Dendritic cell treated with granulocyte-macrophage colony-stimulating factor and Interleukin-4, amounts not matched to agents 40 ng/mL and 50 ng/mL, for 4 days (primary cell): ENCODE measurements around the gene SORCS3.

Experiments
- H3K27ac Mint-ChIP-seq: one replicate; pipeline ENCODE4 v1.8.0; 2022; ENCODE audit warnings: mild to moderate bottlenecking, mixed read lengths
- H3K27me3 Mint-ChIP-seq: one replicate; pipeline ENCODE4 v1.8.0; 2022; ENCODE audit warnings: mild to moderate bottlenecking, mixed read lengths
- H3K36me3 Mint-ChIP-seq: one replicate; pipeline ENCODE4 v1.8.0; 2022; ENCODE audit warnings: low read depth, mixed read lengths
- H3K4me1 Mint-ChIP-seq: one replicate; pipeline ENCODE4 v1.8.0; 2022; ENCODE audit warnings: low read depth, mixed read lengths
- H3K4me3 Mint-ChIP-seq: one replicate; pipeline ENCODE4 v1.8.0; 2022; ENCODE audit warnings: mild to moderate bottlenecking, moderate library complexity, mixed read lengths
- H3K9me3 Mint-ChIP-seq: one replicate; pipeline ENCODE4 v1.8.0; 2022; ENCODE audit warnings: mixed read lengths
- intact Hi-C: fragments of 100-400 bp; cut with micrococcal nuclease; formaldehyde crosslinking; loops from one replicate; pipeline ENCODE4 v1.15.0; 2022

SORCS3 gene

DNA sequence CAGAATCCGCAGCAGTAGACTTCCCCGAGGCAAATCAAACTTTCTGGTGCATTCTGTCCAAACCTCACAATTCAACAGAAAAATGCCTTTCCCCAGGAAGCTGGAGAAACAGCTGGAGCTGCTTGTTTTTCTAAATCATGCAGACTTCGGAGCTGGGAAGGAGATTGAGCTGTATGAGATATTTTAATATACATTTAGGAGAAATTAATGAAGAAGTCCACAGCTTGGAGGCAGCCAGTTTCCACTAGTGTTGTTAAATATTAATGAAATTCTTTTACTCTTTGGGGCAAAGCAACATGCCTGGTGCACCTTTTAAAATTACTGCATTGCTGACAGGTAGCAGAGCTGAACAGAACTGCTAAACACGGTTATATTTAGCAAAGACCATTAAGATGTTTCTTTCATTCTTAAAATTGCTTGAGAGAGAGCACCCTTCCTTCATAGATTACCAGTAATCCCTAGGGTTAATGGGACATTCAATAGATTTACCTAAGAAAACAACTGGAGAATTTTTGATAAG is 566.4 kb downstream of the SORCS3 start:
- Mint-ChIP-seq H3K4me3 (no peak overlapping the region), H3K4me1 (no peaks in the 10 kb centered on the region), H3K9me3 (no peaks in the 10 kb centered on the region), H3K27me3 (no peaks in the 10 kb centered on the region), H3K36me3 (no peaks in the 10 kb centered on the region), H3K27ac (no peak overlapping the region)
- intact Hi-C loops: no loop called here

DNA sequence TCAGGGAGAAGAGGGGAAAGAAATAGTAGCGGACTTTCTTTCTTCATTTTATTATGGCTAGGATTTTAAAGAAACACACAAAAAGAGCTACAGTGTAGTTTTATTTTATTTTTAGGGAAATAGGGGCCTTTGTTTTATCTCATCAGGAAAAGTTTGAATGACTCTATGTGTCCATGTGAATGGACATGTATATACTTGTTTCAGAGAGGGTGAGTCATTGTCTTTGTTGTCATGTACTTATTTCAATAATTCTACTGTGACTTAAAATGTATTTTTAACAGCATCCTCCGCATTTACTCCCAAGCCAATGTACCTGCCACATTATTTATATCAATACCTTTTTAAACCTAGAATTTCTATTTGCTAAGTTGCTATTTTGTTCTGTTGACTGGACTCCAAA is 569.5 kb downstream of the SORCS3 start:
- Mint-ChIP-seq H3K9me3 (peaks cover 21% of the 10 kb centered on the region), H3K27ac (no peak overlapping the region), H3K4me3 (no peak overlapping the region), H3K36me3 (no peaks in the 10 kb centered on the region), H3K4me1 (no peaks in the 10 kb centered on the region), H3K27me3 (no peaks in the 10 kb centered on the region)
- intact Hi-C loops: no loop called here

DNA sequence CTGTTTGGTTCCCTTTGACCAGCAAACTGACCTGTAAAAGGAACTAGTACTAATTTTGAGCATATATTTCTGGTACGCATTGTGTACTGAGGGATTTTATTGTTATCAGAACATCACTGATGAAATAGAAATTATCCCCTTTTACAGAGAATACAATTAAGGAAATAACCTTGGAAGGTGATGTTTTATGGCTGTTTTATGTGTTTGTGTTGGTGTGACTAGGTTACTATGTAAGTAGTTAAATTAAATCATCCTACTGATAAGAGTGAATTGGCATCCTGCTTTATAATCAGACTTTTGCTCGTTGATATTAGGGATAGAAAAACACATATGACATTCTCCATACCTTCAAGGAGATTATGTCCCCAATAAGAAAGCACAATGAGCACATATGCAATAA is 596.6 kb downstream of the SORCS3 start:
- Mint-ChIP-seq H3K9me3 (peaks cover 19% of the 10 kb centered on the region), H3K4me1 (no peaks in the 10 kb centered on the region), H3K4me3 (no peak overlapping the region), H3K27ac (no peak overlapping the region), H3K36me3 (no peaks in the 10 kb centered on the region), H3K27me3 (no peaks in the 10 kb centered on the region)
- intact Hi-C loops: no loop called here

DNA sequence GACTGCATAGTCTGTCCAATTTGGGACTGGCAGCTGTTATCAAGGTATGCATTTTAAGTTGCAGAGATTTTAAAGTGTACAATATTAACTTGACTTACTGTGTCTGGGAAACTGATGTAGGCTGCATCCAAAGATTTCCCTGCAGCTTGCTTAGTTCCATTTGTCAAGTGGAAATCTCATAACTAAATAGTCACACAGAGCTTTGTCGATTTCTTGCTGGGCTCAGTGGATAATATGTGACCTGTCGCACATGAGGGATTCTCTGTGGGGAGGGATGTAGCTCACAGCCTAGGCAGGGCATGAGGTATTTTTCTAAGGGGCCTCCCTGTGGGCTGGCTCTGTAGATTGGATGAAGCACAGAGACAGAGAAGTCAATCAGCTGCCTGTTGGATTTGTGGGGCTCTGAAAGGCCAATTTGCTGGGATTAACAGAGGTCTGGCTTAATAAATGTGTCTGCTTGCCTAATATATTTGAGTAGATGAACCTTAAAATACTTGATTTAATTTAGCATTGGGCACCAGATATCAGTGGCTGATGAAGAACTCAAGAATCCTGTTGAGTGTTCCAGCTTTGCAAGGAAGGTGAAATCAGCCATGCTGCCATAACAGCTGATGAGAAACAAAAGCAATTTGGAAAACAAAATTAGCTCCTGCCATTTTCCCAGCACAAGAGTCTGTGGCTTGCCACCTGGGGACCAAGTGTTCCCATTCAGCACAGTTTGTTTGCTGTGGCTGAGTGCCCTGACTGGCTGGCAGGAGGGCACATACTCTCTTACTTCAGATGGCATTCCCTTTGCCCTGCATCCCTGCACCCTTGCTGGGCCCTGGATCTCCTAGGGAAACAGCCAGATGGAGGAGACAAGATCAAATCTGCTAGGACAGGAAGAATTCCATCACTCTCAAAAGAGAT is 598.5 kb downstream of the SORCS3 start:
- intact Hi-C loops: no loop called here
- H3K9me3 Mint-ChIP-seq: peaks cover 8% of the 10 kb centered on the region

DNA sequence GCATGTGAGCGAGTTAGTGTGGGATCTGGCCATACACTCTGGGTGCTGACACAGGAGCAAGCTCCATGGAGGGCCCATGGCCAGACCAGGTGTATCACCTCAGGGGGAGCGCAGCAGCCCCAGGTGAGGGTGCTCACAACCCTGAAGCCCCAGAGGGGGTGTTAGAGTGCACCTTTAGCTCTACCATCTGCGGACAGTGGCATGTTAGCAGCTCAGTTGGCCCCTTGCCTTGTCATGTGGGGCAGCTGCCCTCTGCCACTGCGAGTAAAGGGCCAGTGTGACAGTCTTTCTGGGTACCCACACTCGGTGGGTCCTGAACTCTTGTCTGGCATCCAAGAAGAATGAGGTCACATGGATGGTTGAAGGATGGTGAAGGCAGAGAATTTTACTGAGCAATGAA is 600.2 kb downstream of the SORCS3 start:
- H3K27me3 Mint-ChIP-seq: no peaks in the 10 kb centered on the region
- no peaks in the 10 kb centered on the region for H3K9me3 Mint-ChIP-seq
- intact Hi-C loops: no loop called here
- H3K4me1 Mint-ChIP-seq: no peaks in the 10 kb centered on the region
- no peaks in the 10 kb centered on the region for H3K36me3 Mint-ChIP-seq
- H3K4me3 Mint-ChIP-seq: no peak overlapping the region
- H3K27ac Mint-ChIP-seq: no peak overlapping the region

More for the DNA sequence above, 598.5 kb downstream of the SORCS3 start:
- no peak overlapping the region for H3K27ac Mint-ChIP-seq
- no peaks in the 10 kb centered on the region for H3K4me1 Mint-ChIP-seq
- no peaks in the 10 kb centered on the region for H3K36me3 Mint-ChIP-seq
- no peak overlapping the region for H3K4me3 Mint-ChIP-seq
- no peaks in the 10 kb centered on the region for H3K27me3 Mint-ChIP-seq

DNA sequence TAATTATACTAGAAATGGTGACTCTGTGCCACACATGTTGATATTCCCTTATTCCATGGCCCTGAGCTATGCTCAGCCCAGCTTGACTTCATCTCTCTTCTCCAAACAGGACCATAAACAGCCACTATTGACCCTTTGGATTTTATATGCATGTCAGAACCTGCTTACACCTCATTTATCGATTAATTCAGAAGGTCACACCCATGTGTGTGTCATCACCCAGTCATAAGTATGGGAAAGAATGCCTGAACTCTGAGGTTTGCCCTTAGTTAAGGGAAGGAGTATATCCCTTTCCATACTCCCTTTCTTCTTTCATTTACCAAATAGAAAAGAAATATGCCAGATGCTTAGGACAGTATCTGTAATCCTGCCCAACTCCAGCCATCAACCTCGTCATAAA is 602.3 kb downstream of the SORCS3 start:
- intact Hi-C loops: no loop called here
- H3K9me3 Mint-ChIP-seq: no peaks in the 10 kb centered on the region
- H3K36me3 Mint-ChIP-seq: no peaks in the 10 kb centered on the region
- no peak overlapping the region for H3K4me3 Mint-ChIP-seq
- no peak overlapping the region for H3K27ac Mint-ChIP-seq
- no peaks in the 10 kb centered on the region for H3K4me1 Mint-ChIP-seq
- no peaks in the 10 kb centered on the region for H3K27me3 Mint-ChIP-seq

DNA sequence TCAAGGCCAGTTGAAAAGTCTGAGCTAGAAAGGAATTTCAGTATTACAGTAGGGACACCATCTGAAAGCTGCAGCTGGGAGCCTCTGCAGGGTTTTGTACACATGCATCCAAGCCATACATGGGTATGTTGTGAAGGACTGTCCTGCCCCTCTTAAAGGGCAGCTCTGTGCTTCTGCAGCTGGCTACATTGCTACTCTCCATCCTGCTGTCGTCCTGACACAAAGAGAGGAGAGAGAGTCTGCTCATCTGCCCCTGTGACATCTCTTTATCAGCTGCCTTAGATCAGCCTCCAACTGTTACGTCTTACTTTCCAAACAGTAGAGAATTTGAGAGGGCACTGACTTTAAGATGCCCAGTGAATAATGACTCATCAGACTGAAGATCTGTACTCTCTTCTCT is 602.7 kb downstream of the SORCS3 start:
- H3K27me3 Mint-ChIP-seq: no peaks in the 10 kb centered on the region
- intact Hi-C loops: no loop called here
- H3K9me3 Mint-ChIP-seq: peaks cover under 1% of the 10 kb centered on the region
- no peak overlapping the region for H3K27ac Mint-ChIP-seq
- no peaks in the 10 kb centered on the region for H3K4me1 Mint-ChIP-seq
- H3K36me3 Mint-ChIP-seq: no peaks in the 10 kb centered on the region
- no peak overlapping the region for H3K4me3 Mint-ChIP-seq

DNA sequence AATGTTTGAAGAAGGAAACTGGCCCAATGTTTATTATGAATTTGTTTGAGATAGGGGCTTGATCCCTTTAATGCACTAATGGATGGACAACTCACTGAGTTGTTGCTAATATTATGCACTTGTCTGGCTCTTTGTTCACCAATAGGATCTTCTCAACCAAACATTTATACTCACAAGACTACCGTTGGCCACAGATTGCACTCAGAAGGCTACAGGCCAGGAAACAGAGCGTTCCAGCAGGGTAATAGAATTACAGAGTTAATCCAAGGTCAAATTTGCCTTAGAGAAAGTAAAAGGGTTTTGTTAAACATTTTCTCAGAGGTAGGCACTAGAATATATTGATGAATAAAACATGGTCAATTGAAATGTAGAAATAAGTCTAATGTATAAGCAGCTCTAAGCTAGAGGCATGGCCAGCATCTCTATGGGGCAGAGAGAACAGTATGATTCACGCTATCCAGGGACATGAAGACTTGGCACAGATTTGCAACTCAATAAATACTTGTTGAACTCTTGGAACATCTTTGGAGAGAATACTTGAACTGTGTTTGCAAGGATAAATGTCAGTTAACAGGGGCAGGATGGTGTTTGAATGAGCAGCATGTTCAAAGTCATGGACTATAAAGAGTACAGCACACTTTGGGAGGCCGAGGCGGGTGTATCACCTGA is 606.9 kb downstream of the SORCS3 start:
- Mint-ChIP-seq H3K9me3 (peaks cover 5% of the 10 kb centered on the region), H3K36me3 (no peaks in the 10 kb centered on the region), H3K27ac (no peak overlapping the region), H3K4me1 (no peaks in the 10 kb centered on the region), H3K4me3 (no peak overlapping the region), H3K27me3 (no peaks in the 10 kb centered on the region)
- intact Hi-C loops: no loop called here

DNA sequence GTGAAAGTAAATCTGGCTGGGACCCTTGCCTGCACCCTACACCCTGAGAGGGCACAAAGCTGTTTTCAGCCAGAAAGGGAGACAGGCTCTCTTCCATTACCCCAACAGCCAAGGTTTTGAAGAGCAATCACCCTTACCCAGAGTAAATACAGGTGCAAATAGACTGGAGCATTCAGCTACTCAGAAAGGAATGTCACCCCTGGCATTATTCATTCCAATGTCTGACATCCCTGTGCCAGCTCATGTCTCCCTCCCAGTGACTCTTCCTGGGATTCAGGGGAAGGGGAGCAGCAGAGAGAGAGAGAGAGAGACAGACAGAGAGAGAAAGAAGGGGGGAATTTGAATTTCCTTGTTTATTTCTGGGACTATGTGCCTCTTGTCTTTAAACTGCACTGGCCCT is 611.8 kb downstream of the SORCS3 start:
- Mint-ChIP-seq H3K4me1 (no peaks in the 10 kb centered on the region), H3K4me3 (no peak overlapping the region), H3K27ac (no peak overlapping the region), H3K36me3 (no peaks in the 10 kb centered on the region), H3K9me3 (peaks cover 5% of the 10 kb centered on the region), H3K27me3 (no peaks in the 10 kb centered on the region)
- intact Hi-C loops: no loop called here

DNA sequence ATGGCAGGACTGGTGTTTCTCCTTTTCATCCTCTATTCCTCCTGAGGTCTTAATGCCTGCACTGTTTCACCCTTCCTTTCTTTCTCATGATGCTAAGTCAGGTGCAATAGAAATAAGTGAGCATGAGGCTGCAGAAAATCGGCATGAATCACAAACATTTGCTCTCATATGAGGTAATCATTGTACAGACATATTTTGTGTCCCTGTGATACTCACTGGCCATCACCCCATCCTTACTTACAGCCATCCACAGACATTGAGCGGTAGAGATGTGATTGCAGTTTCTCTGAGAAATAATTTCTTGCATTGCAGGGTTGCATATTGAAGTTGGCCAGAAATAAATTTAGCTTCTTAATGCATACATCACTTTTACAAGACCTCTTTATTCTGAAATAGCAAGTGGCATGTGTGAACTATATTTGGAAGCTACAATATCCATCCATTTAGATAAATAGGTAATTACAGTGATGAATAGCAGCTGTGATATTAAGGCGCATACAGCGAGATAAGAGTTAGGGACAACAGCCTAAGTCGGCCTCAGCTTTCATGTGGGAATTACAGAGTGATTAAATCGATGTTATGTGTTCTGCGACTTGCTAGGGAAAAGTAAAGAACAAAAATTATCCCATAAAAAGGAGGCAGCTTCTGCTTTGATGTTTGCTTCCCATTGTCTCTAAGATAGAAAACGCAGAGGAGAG is 612.6 kb downstream of the SORCS3 start:
- Mint-ChIP-seq H3K9me3 (peaks cover 5% of the 10 kb centered on the region), H3K4me3 (no peak overlapping the region), H3K27me3 (no peaks in the 10 kb centered on the region), H3K4me1 (no peaks in the 10 kb centered on the region), H3K36me3 (no peaks in the 10 kb centered on the region), H3K27ac (no peak overlapping the region)
- intact Hi-C loops: no loop called here

DNA sequence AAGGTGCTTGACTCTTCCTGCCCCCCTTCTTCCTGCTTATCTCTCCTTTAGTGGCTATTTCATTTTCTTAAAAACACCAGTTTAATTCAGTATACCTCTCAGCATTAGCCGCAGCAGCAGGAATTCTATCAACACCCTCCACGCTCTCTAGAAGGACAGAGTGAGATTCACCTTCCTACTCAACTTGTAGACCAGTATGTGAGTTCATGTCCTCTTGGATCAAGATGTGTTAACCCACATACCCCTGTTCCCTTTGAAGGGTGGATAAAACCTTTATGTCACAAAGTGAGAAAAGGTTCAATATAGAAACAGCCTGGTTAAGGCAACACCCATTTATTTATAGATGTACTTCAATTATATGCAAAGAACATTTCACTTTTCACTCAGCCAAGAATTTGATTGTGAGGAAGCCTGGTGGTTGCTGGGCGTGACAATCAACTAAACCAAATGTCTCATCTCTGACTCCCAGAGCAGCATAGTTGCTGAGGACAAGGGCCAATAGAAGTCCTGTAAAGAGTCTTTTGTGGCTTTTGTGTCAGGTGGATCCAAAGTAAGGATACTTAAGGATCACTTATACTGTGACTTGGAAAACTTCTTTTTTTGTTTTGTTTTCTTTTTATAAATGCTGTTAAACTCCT is 617.1 kb downstream of the SORCS3 start:
- Mint-ChIP-seq H3K9me3 (no peaks in the 10 kb centered on the region), H3K4me3 (no peak overlapping the region), H3K27me3 (no peaks in the 10 kb centered on the region), H3K27ac (no peak overlapping the region), H3K36me3 (no peaks in the 10 kb centered on the region), H3K4me1 (no peaks in the 10 kb centered on the region)
- intact Hi-C loops: no loop called here

DNA sequence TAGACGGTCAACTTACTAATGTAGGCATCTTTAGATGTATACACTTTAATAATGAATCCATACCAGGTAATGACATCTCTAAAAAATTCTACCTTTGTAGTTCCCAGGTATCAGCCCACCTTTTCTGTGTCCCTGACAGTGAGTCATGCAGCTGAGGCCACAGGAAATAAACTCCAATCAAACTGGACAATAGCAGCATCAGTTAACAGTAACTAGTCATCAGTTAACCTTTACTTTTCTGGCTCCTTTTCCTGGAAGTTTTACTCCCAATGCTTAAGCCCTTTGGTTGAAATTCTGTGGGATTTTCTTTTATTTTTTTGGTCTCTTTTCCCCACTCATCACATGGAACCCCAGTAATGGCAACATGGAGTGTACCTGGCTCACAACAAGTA is 617.6 kb downstream of the SORCS3 start:
- Mint-ChIP-seq H3K9me3 (no peaks in the 10 kb centered on the region), H3K4me1 (no peaks in the 10 kb centered on the region), H3K36me3 (no peaks in the 10 kb centered on the region), H3K27ac (no peak overlapping the region), H3K27me3 (no peaks in the 10 kb centered on the region), H3K4me3 (no peak overlapping the region)
- intact Hi-C loops: no loop called here

DNA sequence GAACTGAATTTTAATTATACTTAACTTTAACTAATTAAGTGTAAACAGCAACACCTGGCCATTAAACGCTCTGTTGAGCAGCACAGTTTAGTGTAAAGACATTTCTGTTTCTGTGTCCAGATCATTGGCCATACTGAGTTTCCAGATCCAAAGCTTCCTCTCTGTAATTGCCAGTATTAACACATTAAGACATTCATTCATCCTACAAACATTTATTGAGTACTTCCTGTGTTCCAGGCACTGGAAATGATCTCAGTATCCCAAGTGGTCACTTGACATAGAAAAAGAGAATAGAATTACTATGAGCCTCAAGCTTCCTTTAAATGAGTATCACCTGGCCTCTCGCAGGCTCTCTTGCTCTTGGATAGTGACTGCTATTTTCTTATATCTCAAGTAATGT is 618.1 kb downstream of the SORCS3 start:
- intact Hi-C loops: no loop called here
- Mint-ChIP-seq H3K27me3 (no peaks in the 10 kb centered on the region), H3K36me3 (no peaks in the 10 kb centered on the region), H3K9me3 (no peaks in the 10 kb centered on the region), H3K27ac (no peak overlapping the region), H3K4me1 (no peaks in the 10 kb centered on the region), H3K4me3 (no peak overlapping the region)

DNA sequence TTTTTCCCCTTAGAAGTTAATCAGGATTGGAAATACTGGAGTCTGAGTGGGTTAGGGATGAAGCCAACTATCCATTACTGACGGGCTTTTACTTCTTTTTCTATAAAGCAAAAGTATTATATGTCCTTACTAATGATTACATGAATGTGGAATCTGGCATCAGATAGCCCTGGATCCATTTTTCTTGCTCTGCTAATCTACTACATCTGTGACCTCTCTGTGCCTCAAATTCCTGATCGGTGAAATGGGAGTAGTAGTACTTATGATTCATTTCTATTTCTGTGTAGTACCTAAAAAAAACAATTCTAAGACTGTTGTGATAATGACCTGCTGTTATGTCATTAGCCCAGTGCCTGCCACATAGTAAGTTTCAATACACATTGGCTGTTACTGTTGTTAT is 621.6 kb downstream of the SORCS3 start:
- no peaks in the 10 kb centered on the region for H3K27me3 Mint-ChIP-seq
- intact Hi-C loops: no loop called here
- no peaks in the 10 kb centered on the region for H3K36me3 Mint-ChIP-seq
- H3K4me3 Mint-ChIP-seq: no peak overlapping the region
- no peaks in the 10 kb centered on the region for H3K4me1 Mint-ChIP-seq
- H3K27ac Mint-ChIP-seq: no peak overlapping the region
- no peaks in the 10 kb centered on the region for H3K9me3 Mint-ChIP-seq
